HEK293T (cell line): ENCODE results near the gene TRAF2.

ENCODE experiments used
- CTCF ChIA-PET: fragments of 350-600 bp; formaldehyde crosslinking; extraction: SDS; loops from one replicate; lab custom pipeline; 2021; ENCODE audit warnings: antibody characterized with exemption, inconsistent platforms; lab: Yijun Ruan, JAX
- POLR2A ChIA-PET: fragments of 350-600 bp; formaldehyde crosslinking; extraction: SDS; loops from one replicate; lab custom pipeline; 2020; ENCODE audit warnings: antibody characterized with exemption, inconsistent platforms; lab: Yijun Ruan, JAX
- DNase-seq: peaks from one replicate; pipeline ENCODE4 v3.0.0; 2012; ENCODE audit warnings: mixed read lengths; ENCODE audit errors: extremely low spot score
- ARNT ChIP-seq: fragments of 450-650 bp; IDR thresholded peaks from 2 replicates; pipeline ENCODE4 v1.6.1; 2017; ENCODE audit warnings: mild to moderate bottlenecking
- BHLHE40 ChIP-seq: fragments of 450-650 bp; IDR thresholded peaks from 2 replicates; pipeline ENCODE4 v1.6.1; 2016; ENCODE audit warnings: mild to moderate bottlenecking, moderate library complexity, borderline replicate concordance
- CTBP1 ChIP-seq: fragments of 450-650 bp; IDR thresholded peaks from 2 replicates; pipeline ENCODE4 v1.6.1; 2016; ENCODE audit warnings: borderline replicate concordance
- ELF4 ChIP-seq: fragments of 450-650 bp; IDR thresholded peaks from 2 replicates; pipeline ENCODE4 v1.6.1; 2017; ENCODE audit warnings: antibody characterized with exemption
- FOXA1 ChIP-seq: fragments of 450-650 bp; IDR thresholded peaks from 2 replicates; pipeline ENCODE4 v1.6.1; 2016; ENCODE audit warnings: mild to moderate bottlenecking
- FOXK2 ChIP-seq: fragments of 450-650 bp; IDR thresholded peaks from 2 replicates; pipeline ENCODE4 v1.6.1; 2016; ENCODE audit warnings: mild to moderate bottlenecking
- FOXM1 ChIP-seq: fragments of 450-650 bp; IDR thresholded peaks from 2 replicates; pipeline ENCODE4 v1.6.1; 2017; ENCODE audit warnings: mild to moderate bottlenecking, borderline replicate concordance
- HDGF ChIP-seq: fragments of 450-650 bp; IDR thresholded peaks from 2 replicates; pipeline ENCODE4 v1.6.1; 2017; ENCODE audit warnings: antibody characterized with exemption, borderline replicate concordance
- L3MBTL2 ChIP-seq: fragments of 450-650 bp; conservative IDR thresholded peaks from 2 replicates; pipeline ENCODE4 v1.6.1; 2016; ENCODE audit warnings: mild to moderate bottlenecking
- LEF1 ChIP-seq: fragments of 450-650 bp; IDR thresholded peaks from 2 replicates; pipeline ENCODE4 v1.6.1; 2017; ENCODE audit warnings: mild to moderate bottlenecking, borderline replicate concordance
- NFRKB ChIP-seq: fragments of 450-650 bp; IDR thresholded peaks from 2 replicates; pipeline ENCODE4 v1.6.1; 2016; ENCODE audit warnings: mild to moderate bottlenecking, moderate library complexity
- PKNOX1 ChIP-seq: fragments of 450-650 bp; IDR thresholded peaks from 2 replicates; pipeline ENCODE4 v1.6.1; 2016
- SP1 ChIP-seq: fragments of 450-650 bp; IDR thresholded peaks from 2 replicates; pipeline ENCODE4 v1.6.1; 2017
- SUZ12 ChIP-seq: fragments of 450-650 bp; IDR thresholded peaks from 2 replicates; pipeline ENCODE4 v1.6.1; 2016; ENCODE audit warnings: mild to moderate bottlenecking
- TARDBP ChIP-seq: fragments of 450-650 bp; IDR thresholded peaks from 2 replicates; pipeline ENCODE4 v1.6.1; 2016
- ZNF384 ChIP-seq: fragments of 450-650 bp; IDR thresholded peaks from 2 replicates; pipeline ENCODE4 v1.6.1; 2016

TRAF2 gene

DNA sequence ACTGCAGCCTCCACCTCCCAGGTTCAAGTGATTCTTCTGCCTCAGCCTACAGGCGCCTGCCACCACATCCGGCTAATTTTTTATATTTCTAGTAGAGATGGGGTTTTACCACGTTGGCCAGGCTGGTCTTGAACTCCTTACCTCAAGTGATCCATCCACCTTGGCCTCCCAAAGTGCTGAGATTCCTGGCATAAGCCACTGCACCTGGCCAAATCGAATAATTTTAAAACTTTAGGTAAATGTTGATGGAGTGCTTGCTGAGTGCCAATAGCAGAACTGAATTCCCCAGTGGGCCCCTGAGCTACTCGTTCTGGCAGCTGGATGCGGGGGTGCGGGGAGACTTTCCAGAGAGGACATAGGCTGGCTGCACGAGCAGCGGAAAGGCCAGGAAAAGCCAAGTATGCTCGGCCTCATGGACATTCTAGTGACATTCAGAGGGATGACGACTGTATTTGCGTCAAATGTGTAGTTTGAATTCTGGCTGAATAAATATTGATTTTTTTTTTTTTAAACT lies 16.8 kb downstream of the TRAF2 start:
- ChIA-PET POLR2A (no interaction called here), CTCF (no interaction called here)
- DNase-seq: no peak
- no peak for TF ChIP-seq NFRKB
- TF ChIP-seq CTBP1: no peak
- TF ChIP-seq SUZ12: no peak
- TF ChIP-seq HDGF: no peak
- TF ChIP-seq PKNOX1: no peak
- TF ChIP-seq ARNT: no peak
- TF ChIP-seq FOXM1: no peak
- no peak for TF ChIP-seq ZNF384
- TF ChIP-seq L3MBTL2: no peak
- no peak for TF ChIP-seq FOXK2
- TF ChIP-seq ELF4: no peak
- TF ChIP-seq BHLHE40: no peak
- no peak for TF ChIP-seq TARDBP
- no peak for TF ChIP-seq SP1
- TF ChIP-seq LEF1: no peak
- TF ChIP-seq FOXA1: no peak

GRCh38 chr9:136906266-136906665 lies 19.9 kb downstream of the TRAF2 start:
- CTCF ChIA-PET: no interaction called here
- TF ChIP-seq ARNT: no peak
- no peak for TF ChIP-seq SP1
- no peak for TF ChIP-seq BHLHE40
- DNase-seq: no peak
- POLR2A ChIA-PET: no interaction called here

- ChIA-PET CTCF (no interaction called here), POLR2A (no interaction called here)
- no peak for TF ChIP-seq HDGF
- no peak for TF ChIP-seq PKNOX1
- no peak for TF ChIP-seq FOXA1
- TF ChIP-seq CTBP1: no peak
- no peak for TF ChIP-seq ZNF384
- no peak for TF ChIP-seq SUZ12
- TF ChIP-seq TARDBP: no peak
- no peak for TF ChIP-seq L3MBTL2
- TF ChIP-seq ELF4: no peak
- TF ChIP-seq FOXK2: no peak
- TF ChIP-seq SP1: no peak
- no peak for TF ChIP-seq ARNT
- DNase-seq: no peak
These were observed 20.9 kb downstream of the TRAF2 start for GRCh38 chr9:136907011-136907914.

GRCh38 chr9:136910197-136910900 lies 24.0 kb downstream of the TRAF2 start:
- no peak for DNase-seq
- ChIA-PET CTCF (no interaction called here), POLR2A (no interaction called here)
- TF ChIP-seq NFRKB: no peak
- TF ChIP-seq FOXM1: no peak

DNA sequence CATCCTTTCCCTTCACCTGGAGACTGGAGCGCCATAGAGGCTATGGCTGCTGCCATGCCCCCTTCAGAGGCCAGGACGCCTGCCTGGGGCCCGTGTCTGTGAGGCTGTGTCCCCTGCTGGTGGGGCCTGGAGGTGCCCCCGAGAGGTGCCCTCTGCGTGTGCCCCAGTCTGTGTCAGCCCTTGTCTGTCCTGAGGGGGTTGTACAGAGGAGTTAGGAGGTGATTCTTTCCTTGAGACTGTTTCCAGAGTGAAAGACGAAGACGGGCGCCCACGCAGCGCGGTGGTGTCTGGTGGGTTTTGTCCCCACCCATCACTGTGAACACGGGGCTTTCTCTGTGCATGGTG lies 24.6 kb downstream of the TRAF2 start:
- TF ChIP-seq FOXM1 (no peak), PKNOX1 (no peak), FOXK2 (no peak), HDGF (no peak), LEF1 (no peak), ZNF384 (no peak), SUZ12 (no peak), NFRKB (no peak), TARDBP (no peak)
- DNase-seq: no peak
- CTCF ChIA-PET: no interaction called here
- POLR2A ChIA-PET: no interaction called here

DNA sequence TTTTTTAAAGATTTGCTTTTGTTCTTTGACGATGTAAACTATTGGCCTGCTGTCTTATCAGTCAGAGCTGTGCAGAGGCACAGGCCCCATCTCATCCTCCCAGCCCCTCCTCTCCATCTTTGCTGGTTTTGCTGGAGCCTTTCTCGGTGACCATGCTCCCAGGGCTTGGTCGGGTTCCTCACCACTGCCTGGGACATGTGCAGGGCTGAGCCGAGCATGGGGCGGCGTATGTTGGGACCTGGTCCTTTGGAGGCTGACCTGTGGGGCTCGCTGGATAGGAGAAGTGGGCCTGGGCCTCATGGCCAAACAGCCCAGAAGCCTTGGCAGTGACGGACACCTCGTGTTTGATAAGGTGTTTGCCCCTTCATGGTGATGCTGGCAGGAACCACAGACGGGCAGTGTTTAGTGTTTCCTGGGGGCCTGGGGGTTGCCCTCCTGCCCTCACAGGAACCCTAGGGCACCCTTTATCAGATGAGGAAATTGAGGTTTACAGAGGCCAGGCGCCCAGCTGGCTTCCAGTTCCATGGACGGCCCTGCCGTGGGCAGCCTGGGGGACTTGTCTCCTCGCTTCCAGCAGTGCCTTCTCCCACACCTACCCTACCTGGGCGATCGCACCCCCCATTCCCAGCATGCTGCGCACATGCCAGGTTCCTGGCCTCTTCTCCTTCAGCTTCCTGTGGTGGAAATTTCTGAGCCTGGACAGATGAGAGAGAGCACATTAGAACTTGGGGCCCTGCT lies 27.6 kb downstream of the TRAF2 start:
- DNase-seq: no peak
- ChIA-PET POLR2A (no interaction called here), CTCF (no interaction called here)
- TF ChIP-seq FOXM1 (no peak), BHLHE40 (no peak)
